Measurements from ENCODE around the gene GSTM4. TPM values are rescaled to one million over a fixed set of nuclear protein-coding genes. Genes with fewer than 3 reads are reported as not detected.
"Not testable (repeated sequence)": the region's sequence is repeated elsewhere in the genome, so short reads cannot be mapped to it uniquely, and the experiment has no call there.

GSTM4 gene
- total RNA-seq, 1 experiment from 2014 or later: 11.9 TPM

GRCh38 chr1:109697066-109697465 lies 41.2 kb downstream of the GSTM4 start:
- Histone ChIP-seq H3K4me1 (no peaks in the 10 kb centered on the region), H3K4me3 (ENCODE audit: low read depth, low read length) (no peak overlapping the region), H3K9me3 (no peaks in the 10 kb centered on the region), H3K36me3 (ENCODE audit: control insufficient read depth, insufficient read depth, low read length) (no peaks in the 10 kb centered on the region), H3K27me3 (replicated peaks; ENCODE audit: control insufficient read depth, insufficient read depth, low read length) (no peaks in the 10 kb centered on the region)
- Mint-ChIP-seq H3K27ac (ENCODE audit: unreplicated experiment) (no peak overlapping the region), H3K27me3 (ENCODE audit: insufficient read depth, unreplicated experiment) (no peaks in the 10 kb centered on the region), H3K9me3 (ENCODE audit: unreplicated experiment) (no peaks in the 10 kb centered on the region), H3K36me3 (ENCODE audit: insufficient read depth, unreplicated experiment) (no peaks in the 10 kb centered on the region), H3K4me1 (ENCODE audit: low read depth, unreplicated experiment) (no peaks in the 10 kb centered on the region), H3K4me3 (ENCODE audit: unreplicated experiment) (no peak overlapping the region)
- POLR2A ChIA-PET: no interaction called here
- BruUV-seq (replicated peaks): no TSS peak
- no peak for DNase-seq
- CTCF ChIA-PET: no interaction called here
- intact Hi-C loops (cut with micrococcal nuclease; ENCODE audit: unreplicated experiment): no loop called here
- TF ChIP-seq, protein P1, sequence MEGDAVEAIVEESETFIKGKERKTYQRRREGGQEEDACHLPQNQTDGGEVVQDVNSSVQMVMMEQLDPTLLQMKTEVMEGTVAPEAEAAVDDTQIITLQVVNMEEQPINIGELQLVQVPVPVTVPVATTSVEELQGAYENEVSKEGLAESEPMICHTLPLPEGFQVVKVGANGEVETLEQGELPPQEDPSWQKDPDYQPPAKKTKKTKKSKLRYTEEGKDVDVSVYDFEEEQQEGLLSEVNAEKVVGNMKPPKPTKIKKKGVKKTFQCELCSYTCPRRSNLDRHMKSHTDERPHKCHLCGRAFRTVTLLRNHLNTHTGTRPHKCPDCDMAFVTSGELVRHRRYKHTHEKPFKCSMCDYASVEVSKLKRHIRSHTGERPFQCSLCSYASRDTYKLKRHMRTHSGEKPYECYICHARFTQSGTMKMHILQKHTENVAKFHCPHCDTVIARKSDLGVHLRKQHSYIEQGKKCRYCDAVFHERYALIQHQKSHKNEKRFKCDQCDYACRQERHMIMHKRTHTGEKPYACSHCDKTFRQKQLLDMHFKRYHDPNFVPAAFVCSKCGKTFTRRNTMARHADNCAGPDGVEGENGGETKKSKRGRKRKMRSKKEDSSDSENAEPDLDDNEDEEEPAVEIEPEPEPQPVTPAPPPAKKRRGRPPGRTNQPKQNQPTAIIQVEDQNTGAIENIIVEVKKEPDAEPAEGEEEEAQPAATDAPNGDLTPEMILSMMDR (IDR thresholded peaks at IDR 0.05; ENCODE audit: insufficient read depth in 1 of 2, low read depth in 1 of 2, low read length in 1 of 2, severe bottlenecking in 1 of 2, unreplicated experiment in 1 of 2): no peak

- H3K9me3 ChIP-seq; DNase-seq; H3K36me3 Mint-ChIP-seq (ENCODE audit: insufficient read depth, unreplicated experiment); H3K9me3 Mint-ChIP-seq (ENCODE audit: unreplicated experiment); H3K4me1 ChIP-seq; H3K27me3 ChIP-seq (replicated peaks; ENCODE audit: control insufficient read depth, insufficient read depth, low read length); BruUV-seq (replicated peaks); H3K4me3 Mint-ChIP-seq (ENCODE audit: unreplicated experiment); H3K27ac Mint-ChIP-seq (ENCODE audit: unreplicated experiment); H3K36me3 ChIP-seq (ENCODE audit: control insufficient read depth, insufficient read depth, low read length); POLR2A ChIA-PET; H3K27me3 Mint-ChIP-seq (ENCODE audit: insufficient read depth, unreplicated experiment); intact Hi-C loops (cut with micrococcal nuclease; ENCODE audit: unreplicated experiment); CTCF ChIA-PET; H3K4me1 Mint-ChIP-seq (ENCODE audit: low read depth, unreplicated experiment); H3K4me3 ChIP-seq (ENCODE audit: low read depth, low read length): not testable (repeated sequence)
Observed at GRCh38 chr1:109697861-109698260, 42.0 kb downstream of the GSTM4 start.

DNA sequence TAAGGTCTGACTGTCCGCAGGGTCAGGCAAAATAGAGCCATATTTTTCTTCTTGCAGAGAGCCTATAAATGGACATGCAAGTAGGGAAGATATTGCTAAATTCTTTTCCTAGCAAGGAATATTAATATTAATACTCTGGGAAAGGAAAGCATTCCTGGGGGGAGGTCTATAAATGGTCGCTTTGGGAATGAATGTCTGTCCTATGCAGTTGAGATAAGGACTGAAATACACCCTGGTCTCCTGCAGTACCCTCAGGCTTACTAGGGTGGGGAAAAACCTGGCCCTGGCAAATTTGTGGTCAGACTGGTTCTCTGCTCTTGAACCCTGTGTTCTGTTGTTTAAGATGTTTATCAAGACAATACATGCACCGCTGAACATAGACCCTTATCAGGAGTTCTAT lies 47.0 kb downstream of the GSTM4 start:
- H3K27me3 ChIP-seq (replicated peaks; ENCODE audit: control insufficient read depth, insufficient read depth, low read length); H3K9me3 ChIP-seq; H3K36me3 Mint-ChIP-seq (ENCODE audit: insufficient read depth, unreplicated experiment); CTCF ChIA-PET; H3K27me3 Mint-ChIP-seq (ENCODE audit: insufficient read depth, unreplicated experiment); H3K4me1 ChIP-seq; POLR2A ChIA-PET; H3K36me3 ChIP-seq (ENCODE audit: control insufficient read depth, insufficient read depth, low read length); H3K4me1 Mint-ChIP-seq (ENCODE audit: low read depth, unreplicated experiment); intact Hi-C loops (cut with micrococcal nuclease; ENCODE audit: unreplicated experiment); H3K27ac Mint-ChIP-seq (ENCODE audit: unreplicated experiment); H3K4me3 Mint-ChIP-seq (ENCODE audit: unreplicated experiment); BruUV-seq (replicated peaks); H3K4me3 ChIP-seq (ENCODE audit: low read depth, low read length); DNase-seq: not testable (repeated sequence)
- H3K9me3 Mint-ChIP-seq (ENCODE audit: unreplicated experiment): peaks cover 28% of the 10 kb centered on the region

- Histone ChIP-seq H3K4me3 (ENCODE audit: low read depth, low read length) (no peak overlapping the region), H3K4me1 (no peaks in the 10 kb centered on the region), H3K27me3 (replicated peaks; ENCODE audit: control insufficient read depth, insufficient read depth, low read length) (no peaks in the 10 kb centered on the region), H3K36me3 (ENCODE audit: control insufficient read depth, insufficient read depth, low read length) (no peaks in the 10 kb centered on the region), H3K9me3 (no peaks in the 10 kb centered on the region; the same call in 1 of the 2 replicates)
- Mint-ChIP-seq H3K36me3 (ENCODE audit: insufficient read depth, unreplicated experiment) (no peaks in the 10 kb centered on the region), H3K4me3 (ENCODE audit: unreplicated experiment) (no peak overlapping the region), H3K27me3 (ENCODE audit: insufficient read depth, unreplicated experiment) (no peaks in the 10 kb centered on the region), H3K9me3 (ENCODE audit: unreplicated experiment) (peaks cover 38% of the 10 kb centered on the region), H3K4me1 (ENCODE audit: low read depth, unreplicated experiment) (no peaks in the 10 kb centered on the region), H3K27ac (ENCODE audit: unreplicated experiment) (no peak overlapping the region)
- TF ChIP-seq, protein P1 (IDR thresholded peaks at IDR 0.05; ENCODE audit: insufficient read depth in 1 of 2, low read depth in 1 of 2, low read length in 1 of 2, severe bottlenecking in 1 of 2, unreplicated experiment in 1 of 2): peak in 1 of 2 experiments; percentile 2
- ChIA-PET POLR2A (no interaction called here), CTCF (interaction anchor here (0.6 to 1.0 kb wide), 2 partner anchors 14 to 64 kb away, joined by 3 to 5 read pairs; no protein-coding TSS in a partner anchor)
- BruUV-seq (replicated peaks): no TSS peak
- no peak for DNase-seq
- intact Hi-C loops (cut with micrococcal nuclease; ENCODE audit: unreplicated experiment): no loop called here
Observed at GRCh38 chr1:109704173-109704572, 48.3 kb downstream of the GSTM4 start.
